Uterus (tissue), 2 donors: ENCODE data around the gene PLP2.

Experiments used
- CTCF ChIP-seq, 4 experiments: fragments of 200-600 bp in 2 of 4; fragments of 450-650 bp in 2 of 4; sonication (generic) in 2 of 4; IDR thresholded peaks; one replicate each; pipeline ENCODE4 v1.5.1; 2016 to 2019; ENCODE audit warnings: antibody characterized with exemption in 4 of 4, mild to moderate bottlenecking in 2 of 4, moderate library complexity in 1 of 4
- POLR2A ChIP-seq, 2 donors: fragments of 450-650 bp; IDR thresholded peaks; one replicate each; pipeline ENCODE4 v1.6.1; 2016; ENCODE audit warnings: antibody characterized with exemption in 2 of 2, mild to moderate bottlenecking in 1 of 2, moderate library complexity in 1 of 2

GRCh38 chrX:49193542-49193964, 21.9 kb downstream of the PLP2 start:
- no peak for TF ChIP-seq POLR2A (IDR thresholded peaks at IDR 0.05)
- no peak for TF ChIP-seq CTCF (IDR thresholded peaks at IDR 0.05)
